GM23338 (cell line): ENCODE data around the gene CHPF. TPM values are rescaled to one million over a fixed set of nuclear protein-coding genes. Genes with fewer than 3 reads are reported as not detected.

ENCODE experiments used
- ATAC-seq: fragments of 200-7000 bp; cut with Tn5 transposase; 3 replicates; pipeline ENCODE4 v1.9.1; 2020
- DNase-seq: peaks from one replicate; pipeline ENCODE4 v3.0.0-alpha.2; 2015; ENCODE audit warnings: low spot score
- H2AFZ ChIP-seq: fragments of 200-600 bp; sonication (generic); 2 replicates; pipeline ENCODE4 v1.8.0; 2016; ENCODE audit warnings: antibody characterized with exemption, mild to moderate bottlenecking, moderate library complexity
- H3F3A ChIP-seq: fragments of 200-600 bp; sonication (generic); replicated peaks from 2 replicates; pipeline ENCODE4 v1.8.0; 2017; ENCODE audit warnings: antibody characterized with exemption, mixed run types, low read depth
- H3K27ac ChIP-seq: fragments of 200-600 bp; sonication (generic); 2 replicates; pipeline ENCODE4 v1.6.1; 2016; ENCODE audit warnings: low read depth
- H3K27me3 ChIP-seq: fragments of 200-600 bp; sonication (generic); 2 replicates; pipeline ENCODE4 v1.8.0; 2016; ENCODE audit warnings: mild to moderate bottlenecking, mixed run types, moderate library complexity; ENCODE audit not compliant: insufficient read depth
- H3K36me3 ChIP-seq: fragments of 200-600 bp; sonication (generic); 2 replicates; pipeline ENCODE4 v1.8.0; 2016; ENCODE audit warnings: mild to moderate bottlenecking; ENCODE audit not compliant: insufficient read depth
- H3K4me1 ChIP-seq: fragments of 200-600 bp; sonication (generic); 2 replicates; pipeline ENCODE4 v1.8.0; 2016; ENCODE audit warnings: mild to moderate bottlenecking, moderate library complexity; ENCODE audit not compliant: insufficient read depth
- H3K4me2 ChIP-seq: fragments of 200-600 bp; sonication (generic); 2 replicates; pipeline ENCODE4 v1.7.1; 2017; ENCODE audit warnings: mixed run types
- H3K4me3 ChIP-seq: fragments of 200-600 bp; sonication (generic); 2 replicates; pipeline ENCODE4 v1.6.1; 2016; ENCODE audit warnings: mixed run types
- H3K79me2 ChIP-seq: fragments of 200-600 bp; sonication (generic); replicated peaks from 2 replicates; pipeline ENCODE4 v1.8.0; 2017; ENCODE audit warnings: mild to moderate bottlenecking; ENCODE audit not compliant: insufficient read depth
- H3K9me2 ChIP-seq: fragments of 200-600 bp; sonication (generic); 2 replicates; pipeline ENCODE4 v1.8.0; 2017; ENCODE audit not compliant: insufficient read depth
- H4K20me1 ChIP-seq: fragments of 200-600 bp; sonication (generic); replicated peaks from 2 replicates; pipeline ENCODE4 v1.8.0; 2017; ENCODE audit warnings: mild to moderate bottlenecking; ENCODE audit not compliant: insufficient read depth
- H3K27ac Mint-ChIP-seq: 2 replicates; pipeline ENCODE4 v1.8.0; 2020; ENCODE audit warnings: inconsistent platforms, mild to moderate bottlenecking, moderate library complexity, mixed read lengths
- H3K27me3 Mint-ChIP-seq: 3 replicates; pipeline ENCODE4 v1.8.0; 2022; ENCODE audit warnings: low read depth, mild to moderate bottlenecking, moderate library complexity, mixed read lengths, inconsistent platforms; ENCODE audit not compliant: insufficient read depth, poor library complexity
- H3K36me3 Mint-ChIP-seq: 3 replicates; pipeline ENCODE4 v1.8.0; 2021; ENCODE audit warnings: low read depth, mild to moderate bottlenecking, inconsistent platforms, moderate library complexity, mixed read lengths
- H3K4me1 Mint-ChIP-seq: 3 replicates; pipeline ENCODE4 v1.8.0; 2020; ENCODE audit warnings: mild to moderate bottlenecking, inconsistent platforms, mixed read lengths
- H3K4me3 Mint-ChIP-seq: 3 replicates; pipeline ENCODE4 v1.8.0; 2021; ENCODE audit warnings: moderate library complexity, mild to moderate bottlenecking, inconsistent platforms, mixed read lengths
- H3K9me3 Mint-ChIP-seq: 3 replicates; pipeline ENCODE4 v1.8.0; 2020; ENCODE audit warnings: moderate library complexity, mild to moderate bottlenecking, inconsistent platforms, mixed read lengths
- CREB1 ChIP-seq: fragments of 250-450 bp; sonication (Bioruptor Pico); IDR thresholded peaks from 2 replicates; pipeline ENCODE4 v1.5.0; 2020; ENCODE audit warnings: low read depth, mild to moderate bottlenecking, moderate library complexity
- CTCF ChIP-seq, 2 experiments: fragments of 200-600 bp in 1 of 2; sonication (generic) in 1 of 2; conservative IDR thresholded peaks; 2 replicates each; pipeline versions ENCODE4 v1.5.1 to v1.6.1; 2016 to 2017; ENCODE audit warnings: antibody characterized with exemption in 2 of 2, low read depth in 2 of 2, mild to moderate bottlenecking in 2 of 2, moderate library complexity in 1 of 2
- ETS1 ChIP-seq: IDR thresholded peaks from 2 replicates; pipeline ENCODE4 v1.6.1; 2016; ENCODE audit warnings: antibody characterized with exemption
- EZH2 ChIP-seq: fragments of 200-600 bp; sonication (generic); IDR thresholded peaks from one replicate; pipeline ENCODE4 v1.8.0; 2017; ENCODE audit warnings: antibody characterized with exemption, mild to moderate bottlenecking, low read depth; ENCODE audit not compliant: unreplicated experiment
- EZH2phosphoT487 ChIP-seq: fragments of 200-600 bp; sonication (generic); IDR thresholded peaks from one replicate; pipeline ENCODE4 v1.8.1; 2018; ENCODE audit warnings: antibody characterized with exemption; ENCODE audit not compliant: unreplicated experiment
- JUNB ChIP-seq: IDR thresholded peaks from one replicate; pipeline ENCODE4 v1.6.1; 2016; ENCODE audit warnings: antibody characterized with exemption; ENCODE audit not compliant: unreplicated experiment
- NANOG ChIP-seq: IDR thresholded peaks from 2 replicates; pipeline ENCODE4 v1.6.1; 2016; ENCODE audit warnings: antibody characterized with exemption, borderline replicate concordance
- POLR2AphosphoS5 ChIP-seq: IDR thresholded peaks from 2 replicates; pipeline ENCODE4 v1.6.1; 2016; ENCODE audit warnings: antibody characterized with exemption, low read depth
- STAT1 ChIP-seq: IDR thresholded peaks from one replicate; pipeline ENCODE4 v1.6.1; 2016; ENCODE audit warnings: antibody characterized with exemption; ENCODE audit not compliant: unreplicated experiment
- ZNF114 ChIP-seq: fragments of 250-450 bp; sonication (Bioruptor Pico); IDR thresholded peaks from 2 replicates; pipeline ENCODE4 v1.5.0; 2020; ENCODE audit warnings: mild to moderate bottlenecking, moderate library complexity
- ZNF331 ChIP-seq: fragments of 250-450 bp; sonication (Bioruptor Pico); IDR thresholded peaks from 2 replicates; pipeline ENCODE4 v1.5.0; 2020; ENCODE audit warnings: low read depth, mild to moderate bottlenecking, moderate library complexity
- ZNF462 ChIP-seq: fragments of 250-450 bp; sonication (Bioruptor Pico); IDR thresholded peaks from 2 replicates; pipeline ENCODE4 v1.5.0; 2020; ENCODE audit warnings: mild to moderate bottlenecking, moderate library complexity
- polyA plus RNA-seq: library from polyadenylated mRNA; unstranded; fragments of >200 nt; fragmentation: Nextera tagmentation; extraction: Ambion mirVana; gene quantifications from 2 replicates; pipeline ENCODE4 v1.2.1, GENCODE V29; 2016
- total RNA-seq: library from RNA; depleted of rRNA; stranded (reverse); fragments of >200 nt; shearing (Covaris generic); gene quantifications from 2 replicates; pipeline ENCODE4 v1.2.3, GENCODE V29; 2014
- TF ChIP-seq, protein P1 (sequence below): IDR thresholded peaks from one replicate; pipeline ENCODE4 v1.6.1; 2018; ENCODE audit warnings: antibody characterized with exemption; ENCODE audit not compliant: unreplicated experiment

Gene CHPF
- total and polyA plus RNA-seq, 2 experiments from 2014 or later = 36.5 to 252 TPM

DNA sequence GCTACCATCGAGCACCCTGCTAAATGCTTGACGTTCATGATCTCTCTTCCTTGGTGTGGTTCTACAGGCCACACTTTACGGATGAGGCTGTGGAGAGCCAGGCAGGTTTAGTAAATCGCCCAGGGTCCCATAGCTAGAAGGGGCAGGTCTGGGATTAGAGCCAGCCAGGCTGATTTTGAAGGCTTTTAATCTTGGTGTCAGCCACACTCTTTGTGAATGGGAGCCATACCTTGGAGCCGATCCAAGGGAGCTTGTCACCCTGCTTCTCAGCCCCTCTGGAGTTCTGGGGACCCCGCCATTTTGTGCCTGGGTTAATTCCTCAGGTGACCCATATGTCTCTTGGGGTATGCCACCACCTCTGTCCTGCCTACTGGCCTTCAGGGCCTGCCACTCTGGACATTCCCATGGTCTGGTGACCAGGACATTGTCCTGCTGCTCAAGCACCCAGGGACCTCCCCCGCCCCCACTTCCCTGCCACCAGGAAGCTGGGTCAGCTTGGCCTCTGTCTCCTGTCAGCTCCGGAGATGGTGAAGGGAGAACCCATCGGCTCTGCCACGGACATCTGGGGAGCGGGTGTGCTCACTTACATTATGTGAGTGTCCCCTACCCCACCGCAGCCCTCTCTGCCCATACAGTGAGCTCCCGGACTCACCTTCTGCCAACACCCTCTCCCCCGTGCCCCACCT lies 52.2 kb downstream of the CHPF start:
- no peak overlapping the region for H3K4me3 Mint-ChIP-seq
- Histone ChIP-seq H3K4me1 (peaks cover 19% of the 10 kb centered on the region; the same call in 1 of the 2 replicates), H3K9me2 (no peaks in the 10 kb centered on the region), H3K4me3 (no peak overlapping the region), H4K20me1 (no peaks in the 10 kb centered on the region), H3K36me3 (no peaks in the 10 kb centered on the region), H2AFZ (no peak overlapping the region), H3K79me2 (no peaks in the 10 kb centered on the region), H3K27me3 (peaks cover 51% of the 10 kb centered on the region), H3K27ac (no peak overlapping the region), H3F3A (peaks cover 4% of the 10 kb centered on the region; the same call in 1 of the 2 replicates), H3K4me2 (no peak overlapping the region)
- H3K27me3 Mint-ChIP-seq = peaks cover 34% of the 10 kb centered on the region
- TF ChIP-seq ZNF462 (CRISPR knock-in tag) (no peak), EZH2phosphoT487 (no peak), NANOG (no peak), ETS1 (no peak), STAT1 (no peak), ZNF331 (no peak), ZNF114 (CRISPR knock-in tag) (no peak), CREB1 (CRISPR knock-in tag) (no peak), JUNB (no peak), POLR2AphosphoS5 (no peak), CTCF (conservative IDR thresholded peaks at IDR 0.05; ENCODE audit: low read depth in 2 of 2) (no peak), EZH2 (no peak)
- TF ChIP-seq, protein P1, sequence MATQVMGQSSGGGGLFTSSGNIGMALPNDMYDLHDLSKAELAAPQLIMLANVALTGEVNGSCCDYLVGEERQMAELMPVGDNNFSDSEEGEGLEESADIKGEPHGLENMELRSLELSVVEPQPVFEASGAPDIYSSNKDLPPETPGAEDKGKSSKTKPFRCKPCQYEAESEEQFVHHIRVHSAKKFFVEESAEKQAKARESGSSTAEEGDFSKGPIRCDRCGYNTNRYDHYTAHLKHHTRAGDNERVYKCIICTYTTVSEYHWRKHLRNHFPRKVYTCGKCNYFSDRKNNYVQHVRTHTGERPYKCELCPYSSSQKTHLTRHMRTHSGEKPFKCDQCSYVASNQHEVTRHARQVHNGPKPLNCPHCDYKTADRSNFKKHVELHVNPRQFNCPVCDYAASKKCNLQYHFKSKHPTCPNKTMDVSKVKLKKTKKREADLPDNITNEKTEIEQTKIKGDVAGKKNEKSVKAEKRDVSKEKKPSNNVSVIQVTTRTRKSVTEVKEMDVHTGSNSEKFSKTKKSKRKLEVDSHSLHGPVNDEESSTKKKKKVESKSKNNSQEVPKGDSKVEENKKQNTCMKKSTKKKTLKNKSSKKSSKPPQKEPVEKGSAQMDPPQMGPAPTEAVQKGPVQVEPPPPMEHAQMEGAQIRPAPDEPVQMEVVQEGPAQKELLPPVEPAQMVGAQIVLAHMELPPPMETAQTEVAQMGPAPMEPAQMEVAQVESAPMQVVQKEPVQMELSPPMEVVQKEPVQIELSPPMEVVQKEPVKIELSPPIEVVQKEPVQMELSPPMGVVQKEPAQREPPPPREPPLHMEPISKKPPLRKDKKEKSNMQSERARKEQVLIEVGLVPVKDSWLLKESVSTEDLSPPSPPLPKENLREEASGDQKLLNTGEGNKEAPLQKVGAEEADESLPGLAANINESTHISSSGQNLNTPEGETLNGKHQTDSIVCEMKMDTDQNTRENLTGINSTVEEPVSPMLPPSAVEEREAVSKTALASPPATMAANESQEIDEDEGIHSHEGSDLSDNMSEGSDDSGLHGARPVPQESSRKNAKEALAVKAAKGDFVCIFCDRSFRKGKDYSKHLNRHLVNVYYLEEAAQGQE = no peak
- no peak for DNase-seq
- peaks cover 40% of the 10 kb centered on the region for H3K4me1 Mint-ChIP-seq
- H3K36me3 Mint-ChIP-seq = no peaks in the 10 kb centered on the region; the same call in 2 of the 3 replicates
- H3K27ac Mint-ChIP-seq = no peak overlapping the region
- H3K9me3 Mint-ChIP-seq = no peaks in the 10 kb centered on the region; the same call in 2 of the 3 replicates
- ATAC-seq = no peak
